ENCODE results near the gene ORAI2.

- no peak for TF ChIP-seq CTCF (IDR thresholded peaks at IDR 0.05; ENCODE audit: low read depth, low read length)
- TF ChIP-seq EZH2phosphoT487 (IDR thresholded peaks at IDR 0.05; ENCODE audit: low read depth): no peak
Measured at GRCh38 chr7:102413091-102413490, 20.3 kb upstream of the ORAI2 start.

Data from OCI-LY3 (cell line).